GM15510 (cell line): Measurements from ENCODE around the gene MTNR1B.

Source experiments
- POLR2A ChIP-seq: IDR thresholded peaks from 3 replicates; pipeline ENCODE4 v1.6.1; 2011; ENCODE audit warnings: borderline replicate concordance; ENCODE audit not compliant: insufficient read length; ENCODE audit errors: extremely low read depth

MTNR1B gene

DNA sequence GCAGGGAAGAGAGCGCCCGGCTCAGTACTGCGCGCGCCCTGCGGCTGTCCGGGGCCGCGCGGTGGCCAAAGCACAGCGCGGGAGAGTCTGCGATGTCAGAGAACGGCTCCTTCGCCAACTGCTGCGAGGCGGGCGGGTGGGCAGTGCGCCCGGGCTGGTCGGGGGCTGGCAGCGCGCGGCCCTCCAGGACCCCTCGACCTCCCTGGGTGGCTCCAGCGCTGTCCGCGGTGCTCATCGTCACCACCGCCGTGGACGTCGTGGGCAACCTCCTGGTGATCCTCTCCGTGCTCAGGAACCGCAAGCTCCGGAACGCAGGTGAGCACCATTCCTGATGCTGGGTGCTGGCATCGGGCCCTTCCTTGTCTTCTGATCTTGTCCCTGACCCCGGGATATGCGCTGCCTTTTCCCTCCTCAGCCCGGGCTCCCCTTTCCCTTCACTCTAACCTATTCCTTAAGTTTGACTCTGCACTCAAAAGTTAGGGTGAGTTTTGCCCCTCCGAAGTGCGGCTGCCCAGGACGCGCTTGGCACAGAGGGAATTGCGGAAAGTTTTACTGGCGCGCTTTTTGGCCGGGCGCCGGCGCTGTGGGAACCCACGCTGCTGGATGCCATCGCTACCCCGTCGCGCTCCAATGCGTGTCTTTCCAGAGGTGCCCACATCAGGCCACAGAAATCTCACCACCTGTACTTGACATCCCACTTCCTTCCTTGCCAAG is at the start of gene MTNR1B:
Gene MTNR1B, plus strand, starts transcription at position 18 of the 714 bp plus-strand sequence. Its CDS starts 75 bp downstream, at position 93.
- TF ChIP-seq POLR2A: no peak

DNA sequence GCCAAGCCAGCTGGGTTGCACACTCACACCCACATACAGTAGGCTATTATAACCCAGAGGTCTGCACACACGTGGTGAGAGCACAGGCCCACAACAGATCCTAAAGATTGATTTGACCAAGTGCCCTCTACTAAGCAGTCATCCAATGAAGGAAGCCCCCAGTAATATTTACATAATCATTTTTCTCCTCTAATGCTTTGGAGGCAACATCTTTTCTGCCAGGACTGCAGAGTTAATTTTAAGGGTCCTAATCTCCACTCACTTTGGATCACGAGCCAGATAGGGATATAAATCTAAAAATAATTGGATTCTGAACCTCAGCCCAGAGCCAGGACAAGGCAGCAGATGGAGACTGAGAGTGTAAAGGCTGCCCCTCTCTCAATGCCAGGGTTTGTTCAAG is 49.1 kb upstream of the MTNR1B start:
- no peak for TF ChIP-seq POLR2A

DNA sequence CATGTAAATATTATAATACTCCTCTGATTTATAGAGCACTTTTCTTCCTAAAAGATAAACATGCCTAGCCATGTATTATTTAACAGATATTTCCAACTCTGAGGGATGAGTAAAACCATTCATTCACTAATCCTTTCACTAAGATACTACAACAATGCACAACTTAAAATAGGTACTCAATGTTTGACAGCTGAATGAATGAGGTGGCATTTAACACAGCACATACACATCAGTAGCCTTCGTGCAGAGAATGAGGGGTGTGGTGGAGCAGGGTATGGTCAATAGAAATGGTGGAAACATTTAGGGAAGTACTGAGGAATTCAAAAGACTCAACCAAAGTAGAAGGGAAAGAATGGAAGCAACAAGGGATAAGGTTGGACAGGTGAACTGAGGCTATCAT is 46.7 kb upstream of the MTNR1B start:
- no peak for TF ChIP-seq POLR2A

DNA sequence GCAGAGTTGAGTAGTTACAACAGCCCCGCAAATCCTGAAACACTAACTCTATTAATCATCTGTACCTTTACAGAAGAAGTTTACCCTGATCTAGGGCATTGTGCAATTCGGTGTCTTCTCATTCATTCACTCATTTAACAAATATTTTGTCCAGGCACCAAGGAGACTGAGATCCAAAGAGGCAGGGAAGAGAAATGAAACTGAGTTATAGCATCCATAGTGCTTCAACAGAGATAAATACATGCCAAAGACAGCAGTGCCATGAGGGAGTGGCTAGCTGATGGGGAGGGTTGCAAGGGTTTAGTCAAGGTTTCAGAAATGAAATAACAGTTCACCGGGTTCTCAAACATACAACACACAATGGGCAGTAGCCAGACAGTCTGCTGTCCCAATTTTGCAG is 40.2 kb upstream of the MTNR1B start:
- no peak for TF ChIP-seq POLR2A

DNA sequence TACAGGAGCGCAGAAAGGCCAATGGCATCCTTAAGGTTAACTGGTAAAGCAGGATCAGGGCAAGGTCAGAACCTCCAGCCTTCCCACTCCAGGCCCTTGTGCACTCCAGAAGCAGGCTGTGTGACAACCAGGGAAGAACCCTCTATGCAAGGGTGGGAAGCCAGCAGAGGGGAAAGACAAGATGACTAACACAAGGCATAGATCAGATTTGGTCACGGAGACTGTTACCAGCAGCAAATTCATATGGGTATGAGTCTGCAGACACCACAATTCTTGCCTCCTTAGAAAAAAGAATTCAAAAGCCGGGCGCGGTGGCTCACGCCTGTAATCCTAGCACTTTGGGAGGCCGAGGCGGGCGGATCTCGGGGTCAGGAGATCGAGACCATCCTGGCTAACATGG is 39.8 kb upstream of the MTNR1B start:
- TF ChIP-seq POLR2A: no peak

DNA sequence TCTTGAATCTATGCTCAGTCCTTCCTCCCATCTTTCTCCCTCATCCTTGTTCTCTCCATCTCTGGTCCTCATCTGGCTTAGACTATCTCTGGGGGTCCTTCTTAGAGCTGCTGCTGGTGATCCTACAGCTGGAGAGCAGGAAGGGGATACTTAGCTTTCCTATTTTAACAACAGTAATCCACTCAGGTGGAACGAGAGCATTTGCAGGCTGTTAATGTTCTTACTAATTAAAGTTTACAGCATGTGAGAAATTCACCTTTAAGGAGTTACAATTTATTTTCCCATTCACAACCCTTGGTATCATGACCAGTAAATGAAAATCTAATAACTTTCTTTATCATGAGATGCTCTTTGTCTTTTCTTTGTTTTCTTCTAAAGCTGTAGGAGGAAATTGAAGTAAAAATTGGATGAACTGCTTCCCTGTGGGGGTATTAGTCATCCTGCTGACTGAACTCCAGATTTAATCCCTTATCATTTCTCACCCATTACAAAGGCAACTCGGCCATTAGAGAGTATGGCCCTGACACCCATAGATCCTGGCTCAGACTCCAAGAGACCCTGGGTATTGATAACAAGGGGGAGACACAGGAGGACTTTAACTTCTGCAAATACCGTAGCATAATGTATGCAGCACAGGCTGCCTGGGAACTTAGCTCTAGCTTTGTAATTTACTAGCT is 37.6 kb upstream of the MTNR1B start:
- TF ChIP-seq POLR2A: no peak

DNA sequence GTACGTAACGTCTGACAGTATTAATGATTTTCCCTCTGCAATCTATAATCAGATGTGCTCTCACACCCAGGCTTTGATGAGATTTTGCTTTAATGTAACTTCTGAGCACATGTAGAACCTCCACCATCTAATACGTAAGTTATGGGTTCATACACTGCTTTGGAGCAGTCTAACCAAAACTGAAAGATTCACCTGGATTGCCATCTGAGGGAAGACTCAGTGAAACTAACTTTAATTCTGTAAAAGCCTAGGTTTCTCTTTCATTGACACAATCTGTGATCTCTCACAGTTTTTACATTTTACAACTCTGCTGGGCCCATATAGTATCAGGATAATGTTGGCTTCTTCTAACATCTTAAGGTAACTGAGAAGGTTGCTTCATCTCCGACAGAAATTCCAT is 30.1 kb upstream of the MTNR1B start:
- TF ChIP-seq POLR2A: no peak

DNA sequence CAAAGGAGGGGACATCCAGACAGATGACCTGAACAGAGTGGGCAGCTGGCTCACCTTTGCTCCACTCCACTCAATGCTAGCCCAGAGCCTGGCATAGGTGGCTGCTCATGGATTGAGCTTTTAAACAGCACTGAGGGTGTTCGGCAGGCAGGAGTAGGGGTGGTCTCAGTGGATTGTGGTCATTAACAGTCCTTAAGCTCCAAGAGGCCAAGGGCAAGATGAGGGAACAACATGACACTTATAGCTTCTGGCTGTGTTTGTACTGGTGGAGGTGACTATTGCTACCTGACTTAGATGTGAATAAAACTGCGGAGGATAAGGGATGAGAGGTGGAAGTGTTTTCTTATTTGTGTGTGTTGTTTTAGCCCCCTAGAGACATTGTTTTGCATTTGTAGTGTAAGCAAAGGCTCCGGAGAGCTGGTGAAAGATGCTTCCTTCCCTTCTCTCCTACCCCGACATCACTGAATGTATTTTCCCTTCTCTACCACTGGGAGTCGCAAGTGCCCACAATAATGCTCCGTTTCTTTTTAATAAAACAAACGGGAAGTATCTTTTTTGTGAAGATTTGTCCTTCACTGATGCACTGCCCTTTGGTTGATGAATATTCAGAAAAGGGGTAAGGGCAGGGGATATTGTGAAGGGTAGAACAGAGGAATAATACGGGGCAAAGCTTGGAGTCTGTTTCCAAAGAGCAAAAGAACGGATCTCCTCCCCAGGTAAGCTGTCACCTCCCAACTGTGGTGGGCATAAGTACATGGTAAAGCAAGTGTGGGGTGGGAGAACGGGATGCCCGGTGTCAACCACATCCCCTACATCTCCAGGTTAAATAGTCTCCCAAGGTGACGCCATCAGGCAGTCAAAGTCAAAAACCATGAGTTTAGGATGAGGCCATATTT is 27.5 kb upstream of the MTNR1B start:
- no peak for TF ChIP-seq POLR2A

DNA sequence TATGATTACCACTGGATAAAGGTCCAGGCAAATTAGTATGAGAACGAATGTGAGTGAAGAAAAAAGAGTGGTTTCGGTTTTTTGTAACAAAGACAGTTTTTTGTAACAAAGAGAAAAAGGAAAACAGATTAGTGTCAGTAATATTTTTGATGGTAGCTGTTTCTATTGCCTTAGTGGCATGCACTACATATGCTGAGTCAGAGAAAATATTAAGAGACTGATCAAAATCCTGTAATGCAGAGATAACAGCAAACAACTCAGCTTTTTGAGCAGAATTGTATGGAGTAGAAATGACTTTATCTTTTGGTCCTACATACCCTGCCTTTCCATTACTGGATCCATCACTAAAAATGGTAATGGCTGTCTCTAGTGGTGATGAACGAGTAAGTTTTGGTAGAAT is 22.7 kb upstream of the MTNR1B start:
- TF ChIP-seq POLR2A: no peak

DNA sequence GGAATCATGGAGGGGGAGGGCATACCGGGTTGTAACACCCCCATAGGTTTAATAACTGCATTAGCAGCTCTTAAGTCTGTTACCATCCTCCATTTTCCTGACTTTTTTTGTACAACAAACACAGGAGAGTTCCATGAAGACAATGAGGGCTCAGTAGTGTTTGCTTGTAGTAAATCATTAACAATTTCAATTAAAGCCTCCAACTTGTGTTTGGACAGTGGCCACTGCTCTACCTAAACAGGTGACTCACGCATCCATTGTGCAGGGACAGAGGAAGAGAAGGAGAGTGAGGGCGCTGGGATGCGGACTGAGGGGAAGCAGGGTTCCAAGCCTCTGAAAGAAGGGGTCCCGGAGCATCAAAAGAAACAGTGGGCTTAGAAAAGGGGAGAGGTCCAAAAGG is 21.3 kb upstream of the MTNR1B start:
- no peak for TF ChIP-seq POLR2A

DNA sequence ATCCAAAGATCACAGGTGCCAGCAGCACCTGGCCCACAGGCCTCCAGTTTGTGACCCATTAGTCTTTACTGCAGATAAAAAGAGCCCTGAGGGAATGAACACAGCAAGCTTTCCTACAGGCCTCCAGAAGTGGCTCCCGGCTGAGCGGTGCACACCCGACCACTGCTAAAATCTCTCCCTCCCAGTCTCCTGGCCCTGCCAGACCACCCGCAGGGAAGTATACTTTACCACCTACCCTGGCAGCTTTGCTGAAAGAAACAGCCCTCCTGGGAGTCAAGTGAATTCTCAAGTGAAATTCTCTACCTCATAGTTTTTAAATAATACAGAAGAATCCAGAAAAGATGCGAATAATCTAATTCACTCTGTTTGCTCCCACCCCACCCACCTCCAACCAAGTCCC is 15.4 kb upstream of the MTNR1B start:
- no peak for TF ChIP-seq POLR2A

DNA sequence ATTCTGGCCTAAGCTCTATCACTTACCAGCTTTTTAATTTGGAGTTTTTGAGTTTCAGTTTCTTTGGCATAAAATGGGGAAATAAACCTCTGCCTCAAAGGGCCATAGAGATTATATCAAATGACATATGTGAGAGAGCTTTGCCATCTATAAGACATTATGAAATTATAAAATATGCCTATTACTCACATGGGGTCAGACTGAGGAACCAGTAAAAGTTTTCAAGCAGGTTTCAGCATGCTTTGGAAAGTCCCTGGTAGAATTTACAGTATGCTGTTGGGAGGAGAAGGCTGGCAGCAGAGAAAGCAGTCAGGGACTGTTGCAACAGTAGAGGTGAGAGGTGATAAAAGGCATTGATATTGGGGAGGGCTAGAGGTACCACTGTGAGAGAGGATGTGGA is 13.6 kb upstream of the MTNR1B start:
- no peak for TF ChIP-seq POLR2A

DNA sequence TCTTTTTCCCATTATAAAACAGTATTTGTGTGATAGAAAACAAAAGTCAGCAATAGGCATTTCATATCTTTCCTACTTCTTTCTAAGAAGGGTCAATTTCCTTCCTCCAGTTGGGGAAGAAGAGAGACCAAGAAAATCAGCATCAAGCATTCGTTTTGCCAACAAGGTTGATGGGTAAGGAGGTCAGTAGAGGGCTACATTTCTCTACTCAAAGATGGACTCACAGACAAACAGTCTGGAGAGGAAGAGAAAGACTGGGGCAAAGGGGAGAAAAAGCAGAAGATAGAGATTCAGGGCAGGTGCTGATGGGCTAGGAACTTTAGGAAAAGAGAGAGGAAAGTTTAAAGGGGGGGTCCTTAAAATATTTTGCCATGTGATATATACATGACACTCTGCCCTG is 8.6 kb upstream of the MTNR1B start:
- TF ChIP-seq POLR2A: no peak

DNA sequence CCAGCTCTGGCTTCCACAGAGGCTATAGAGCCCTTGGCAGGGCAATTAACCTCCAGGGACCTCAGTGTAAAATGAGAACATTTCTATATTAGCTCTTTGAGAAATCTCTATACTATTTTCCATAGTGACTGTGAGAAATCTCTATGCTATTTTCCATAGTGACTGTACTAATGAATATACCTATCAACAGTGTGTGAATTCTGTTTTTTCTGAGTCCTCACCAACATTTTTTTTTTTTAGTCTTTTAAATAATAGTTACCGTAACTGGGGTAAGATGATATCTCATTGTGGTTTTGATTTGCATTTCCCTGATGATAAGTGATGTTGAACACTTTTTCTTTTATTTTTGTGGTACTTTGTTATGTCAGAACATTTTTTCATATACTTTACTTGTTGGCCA is 7.0 kb upstream of the MTNR1B start:
- no peak for TF ChIP-seq POLR2A

DNA sequence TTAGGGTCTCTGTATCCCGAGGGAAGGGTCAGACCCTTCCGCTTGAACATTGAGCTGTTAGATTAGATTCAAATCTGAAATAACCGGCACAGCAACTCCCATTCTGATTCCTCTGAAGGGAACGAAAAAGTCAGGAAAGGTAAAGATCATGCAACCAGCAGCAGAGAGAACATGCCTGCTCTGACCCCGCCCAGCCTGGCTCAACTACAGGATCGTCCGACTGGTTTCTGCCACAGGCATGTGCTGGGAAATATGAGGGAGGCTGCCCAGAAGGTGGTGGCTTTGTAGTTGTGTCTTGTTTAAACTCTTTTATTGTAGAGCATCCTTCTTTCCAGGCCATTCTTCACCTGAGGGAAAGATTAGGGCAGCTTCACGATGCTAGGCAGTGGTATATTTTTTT is 5.0 kb upstream of the MTNR1B start:
- TF ChIP-seq POLR2A: no peak
